DOHH2 (cell line): ENCODE results near the gene PTMS.

Experiments
- EZH2phosphoT487 ChIP-seq: fragments of 200-600 bp; sonication (generic); IDR thresholded peaks from 2 replicates; pipeline ENCODE4 v1.6.1; 2017; ENCODE audit warnings: borderline replicate concordance, mild to moderate bottlenecking, antibody characterized with exemption, low read length, moderate library complexity, mixed read lengths
- TF ChIP-seq, protein P1 (sequence below): fragments of 200-600 bp; sonication (generic); IDR thresholded peaks from one replicate; pipeline ENCODE4 v1.5.1; 2014; ENCODE audit warnings: antibody characterized with exemption, mild to moderate bottlenecking, low read depth, low read length; ENCODE audit not compliant: poor library complexity, severe bottlenecking

DNA sequence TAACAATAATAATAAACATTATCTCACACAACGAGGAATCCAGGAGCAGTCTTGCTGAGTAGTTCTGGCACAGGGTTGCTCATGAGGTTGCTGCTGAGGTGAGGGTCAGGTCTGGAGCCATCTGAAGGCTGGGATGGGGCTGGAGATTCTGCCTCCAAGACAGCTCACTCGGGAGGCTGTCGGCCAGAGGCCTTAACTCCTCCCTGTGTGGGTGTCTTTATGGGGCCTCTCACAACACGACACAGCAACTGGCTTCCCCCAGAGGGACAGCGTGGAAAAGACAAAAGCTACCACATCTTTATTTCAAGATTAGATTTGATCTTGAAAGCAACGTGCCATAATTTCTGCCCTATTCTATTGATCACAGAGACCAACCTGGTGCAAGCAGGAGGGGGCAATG, 16.0 kb downstream of the PTMS start:
- TF ChIP-seq, protein P1, sequence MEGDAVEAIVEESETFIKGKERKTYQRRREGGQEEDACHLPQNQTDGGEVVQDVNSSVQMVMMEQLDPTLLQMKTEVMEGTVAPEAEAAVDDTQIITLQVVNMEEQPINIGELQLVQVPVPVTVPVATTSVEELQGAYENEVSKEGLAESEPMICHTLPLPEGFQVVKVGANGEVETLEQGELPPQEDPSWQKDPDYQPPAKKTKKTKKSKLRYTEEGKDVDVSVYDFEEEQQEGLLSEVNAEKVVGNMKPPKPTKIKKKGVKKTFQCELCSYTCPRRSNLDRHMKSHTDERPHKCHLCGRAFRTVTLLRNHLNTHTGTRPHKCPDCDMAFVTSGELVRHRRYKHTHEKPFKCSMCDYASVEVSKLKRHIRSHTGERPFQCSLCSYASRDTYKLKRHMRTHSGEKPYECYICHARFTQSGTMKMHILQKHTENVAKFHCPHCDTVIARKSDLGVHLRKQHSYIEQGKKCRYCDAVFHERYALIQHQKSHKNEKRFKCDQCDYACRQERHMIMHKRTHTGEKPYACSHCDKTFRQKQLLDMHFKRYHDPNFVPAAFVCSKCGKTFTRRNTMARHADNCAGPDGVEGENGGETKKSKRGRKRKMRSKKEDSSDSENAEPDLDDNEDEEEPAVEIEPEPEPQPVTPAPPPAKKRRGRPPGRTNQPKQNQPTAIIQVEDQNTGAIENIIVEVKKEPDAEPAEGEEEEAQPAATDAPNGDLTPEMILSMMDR = no peak
- TF ChIP-seq EZH2phosphoT487 = no peak
